Measurements from ENCODE around the gene FBXL2.
A peak's percentile ranks its signal among the peaks of the same experiment; 100 is the strongest.

FBXL2 gene

GRCh38 chr3:33237439-33237838 lies 39.8 kb upstream of the FBXL2 start:
- DNase-seq (ENCODE audit: low read depth), result no peak
- no peak for TF ChIP-seq CTCF (IDR thresholded peaks at IDR 0.05; ENCODE audit: low read length, missing control alignments)

DNA sequence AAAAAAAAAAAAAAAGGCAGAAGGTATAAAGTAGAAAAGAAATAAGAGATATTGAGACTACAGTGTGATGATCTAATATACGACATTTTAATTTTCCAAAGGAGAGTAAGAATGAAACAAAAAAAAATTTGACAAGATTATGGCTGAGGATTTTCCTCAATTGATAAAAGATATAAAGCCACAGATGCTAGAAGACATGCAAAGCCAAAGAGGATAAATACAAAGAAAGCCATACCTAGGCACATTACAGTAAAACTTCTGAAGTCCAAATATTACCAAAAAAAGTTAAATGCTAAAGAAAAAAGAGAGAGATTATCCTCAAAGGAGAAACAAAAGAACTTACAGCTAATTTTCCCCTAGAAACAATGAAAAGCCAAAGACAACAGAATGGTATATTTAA lies 38.3 kb upstream of the FBXL2 start:
- no peak overlapping the region for H3K4me3 ChIP-seq (replicated peaks; ENCODE audit: low read depth, low read length)
- TF ChIP-seq CTCF (IDR thresholded peaks at IDR 0.05; ENCODE audit: low read length, missing control alignments), result no peak
- no peak for DNase-seq (ENCODE audit: low read depth)

More at GRCh38 chr3:33237439-33237838, 39.8 kb upstream of the FBXL2 start:
- H3K4me3 ChIP-seq (replicated peaks; ENCODE audit: low read depth, low read length), result no peak overlapping the region

DNA sequence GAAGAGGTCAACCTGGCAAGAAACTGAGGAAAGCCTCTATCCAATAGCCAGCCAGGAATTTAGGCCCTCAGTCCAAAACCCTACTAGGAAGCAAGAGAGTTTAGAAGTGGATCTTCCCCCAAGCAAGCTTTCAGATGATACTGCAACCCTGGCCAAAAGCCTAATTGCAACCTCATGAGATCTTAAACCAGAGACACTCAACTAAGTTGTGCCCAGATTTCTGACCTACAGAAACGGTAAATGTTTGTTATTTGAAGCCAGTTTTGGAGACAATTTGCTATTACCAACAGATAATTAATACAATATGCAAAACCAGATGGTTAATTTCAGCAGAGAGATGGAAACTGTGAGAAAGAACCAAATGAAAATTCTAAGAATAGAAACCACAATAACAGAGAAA lies 37.0 kb upstream of the FBXL2 start:
- DNase-seq (ENCODE audit: low read depth), result no peak
- no peak overlapping the region for H3K4me3 ChIP-seq (replicated peaks; ENCODE audit: low read depth, low read length)
- TF ChIP-seq CTCF (IDR thresholded peaks at IDR 0.05; ENCODE audit: low read length, missing control alignments), result no peak

DNA sequence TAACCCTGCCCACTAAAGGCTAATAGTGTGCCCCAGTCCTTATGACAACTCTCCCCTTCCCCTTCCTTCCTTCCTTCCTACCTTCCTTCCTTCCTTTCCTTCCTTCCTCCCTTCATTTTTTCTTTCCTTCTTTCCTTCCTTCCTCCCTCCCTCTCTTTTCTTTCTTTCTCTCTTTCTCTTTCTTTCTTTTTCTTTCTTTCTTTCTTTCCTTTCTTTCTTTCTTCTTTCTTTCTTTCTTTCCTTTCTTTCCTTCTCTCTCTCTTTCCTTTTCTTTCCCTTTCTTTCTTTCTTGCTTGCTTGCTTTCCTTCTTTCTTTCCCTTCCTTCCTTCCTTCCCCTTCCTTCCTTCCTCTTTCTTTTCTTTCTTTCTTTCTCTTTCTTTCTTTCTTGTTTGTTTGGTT lies 30.5 kb upstream of the FBXL2 start:
- TF ChIP-seq CTCF (IDR thresholded peaks at IDR 0.05; ENCODE audit: low read length, missing control alignments), result no peak
- DNase-seq (ENCODE audit: low read depth), result no peak
- H3K4me3 ChIP-seq (replicated peaks; ENCODE audit: low read depth, low read length), result no peak overlapping the region

DNA sequence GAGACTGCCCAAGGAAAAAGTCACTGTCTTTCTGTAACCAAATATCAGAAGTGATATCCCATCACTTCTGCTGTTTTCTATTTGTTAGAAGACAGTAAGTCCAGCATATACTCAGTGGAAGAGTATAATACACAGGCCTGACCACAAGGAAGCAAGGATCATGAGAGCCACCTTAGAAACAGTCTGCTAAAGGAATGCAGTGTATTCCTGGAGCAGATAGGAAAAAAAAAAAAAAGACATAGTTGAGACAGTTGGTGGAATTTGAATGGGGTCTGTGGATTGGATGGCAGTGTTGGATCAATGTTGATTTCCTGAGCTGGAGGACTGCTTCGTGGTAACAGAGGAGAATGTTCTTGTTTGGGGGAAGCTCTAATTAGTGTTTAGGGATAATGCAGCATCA lies 26.5 kb upstream of the FBXL2 start:
- TF ChIP-seq CTCF (IDR thresholded peaks at IDR 0.05; ENCODE audit: low read length, missing control alignments), result no peak
- peak; percentile 8 for DNase-seq (ENCODE audit: low read depth)
- no peak overlapping the region for H3K4me3 ChIP-seq (replicated peaks; ENCODE audit: low read depth, low read length)

GRCh38 chr3:33256249-33256648 lies 21.0 kb upstream of the FBXL2 start:
- no peak for DNase-seq (ENCODE audit: low read depth)
- TF ChIP-seq CTCF (IDR thresholded peaks at IDR 0.05; ENCODE audit: low read length, missing control alignments), result no peak
- no peak overlapping the region for H3K4me3 ChIP-seq (replicated peaks; ENCODE audit: low read depth, low read length)

- DNase-seq (ENCODE audit: low read depth), result no peak
- no peak overlapping the region for H3K4me3 ChIP-seq (replicated peaks; ENCODE audit: low read depth, low read length)
- no peak for TF ChIP-seq CTCF (IDR thresholded peaks at IDR 0.05; ENCODE audit: low read length, missing control alignments)
Observed at GRCh38 chr3:33260104-33260503, 17.1 kb upstream of the FBXL2 start.
